GM12878 (cell line): ENCODE measurements around the gene OR5AR1. TPM values are rescaled to one million over a fixed set of nuclear protein-coding genes. Genes with fewer than 3 reads are reported as not detected.
"Not testable (repeated sequence)": the region's sequence is repeated elsewhere in the genome, so short reads cannot be mapped to it uniquely, and the experiment has no call there.

ENCODE experiments used
- ATAC-seq: fragments of 200-7000 bp; cut with Tn5 transposase; 3 replicates; pipeline ENCODE4 v1.9.1; 2020; ENCODE audit warnings: mild to moderate bottlenecking, moderate library complexity
- BruUV-seq: library from RNA; stranded (reverse); fragments of 400-500 nt; replicated peaks from 2 replicates; lab custom pipeline; 2021; lab: Mats Ljungman, UMichigan
- CTCF ChIA-PET: fragments of 300-600 bp; sonication (Branson Sonifier 250); formaldehyde crosslinking; extraction: SDS; loops from one replicate; lab custom pipeline; 2021; ENCODE audit warnings: inconsistent platforms; lab: Yijun Ruan, JAX
- POLR2A ChIA-PET: fragments of 350-600 bp; formaldehyde crosslinking; extraction: SDS; loops from one replicate; lab custom pipeline; 2021; ENCODE audit warnings: inconsistent platforms; lab: Charles Lee
- RAD21 ChIA-PET: fragments of 300-600 bp; sonication (Branson Sonifier 250); formaldehyde crosslinking; loops from one replicate; lab custom pipeline; 2023; ENCODE audit warnings: antibody characterized with exemption; ENCODE audit not compliant: unreplicated experiment; lab: Charles Lee
- SMC1A ChIA-PET: fragments of 300-600 bp; sonication (Branson Sonifier 250); formaldehyde crosslinking; loops from one replicate; lab custom pipeline; 2023; ENCODE audit not compliant: unreplicated experiment, uncharacterized antibody; lab: Charles Lee
- DNase-seq: peaks from one replicate; pipeline ENCODE4 v3.0.0-alpha.2; 2011; ENCODE audit warnings: low read depth, low spot score
- FAIRE-seq: peaks from 3 replicates; lab custom pipeline; 2011; peaks lifted over from hg19 to GRCh38; lab: Jason Lieb, UNC
- H2AFZ ChIP-seq: 2 replicates; pipeline ENCODE4 v1.6.0; 2011; ENCODE audit warnings: low read depth, low read length, control low read depth; ENCODE audit not compliant: control insufficient read depth
- H3K27ac ChIP-seq: 2 replicates; pipeline ENCODE4 v1.5.1; 2011; ENCODE audit warnings: control low read depth; ENCODE audit not compliant: control insufficient read depth, insufficient read depth
- H3K27me3 ChIP-seq, 2 experiments: replicated peaks in 1 of 2; 2 replicates each; pipeline versions ENCODE4 v1.6.0 to v1.6.1; 2011; ENCODE audit warnings: low read length in 1 of 2; ENCODE audit not compliant: control insufficient read depth in 2 of 2, insufficient read depth in 2 of 2
- H3K36me3 ChIP-seq, 2 experiments: 2 replicates each; pipeline ENCODE4 v1.5.1; 2011; ENCODE audit warnings: low read length in 1 of 2; ENCODE audit not compliant: control insufficient read depth in 2 of 2, insufficient read depth in 2 of 2
- H3K4me1 ChIP-seq: 2 replicates; pipeline ENCODE4 v1.6.1; 2011; ENCODE audit warnings: mild to moderate bottlenecking, low read length, moderate library complexity, mixed read lengths; ENCODE audit not compliant: control insufficient read depth, insufficient read depth
- H3K4me2 ChIP-seq: 2 replicates; pipeline ENCODE4 v1.6.0; 2011; ENCODE audit warnings: control low read depth; ENCODE audit not compliant: control insufficient read depth, insufficient read depth
- H3K4me3 ChIP-seq: fragments of 200-600 bp; sonication (generic); 2 replicates; pipeline ENCODE4 v1.5.1; 2016
- H3K79me2 ChIP-seq: 2 replicates; pipeline ENCODE4 v1.6.0; 2011; ENCODE audit warnings: low read length; ENCODE audit not compliant: control insufficient read depth, insufficient read depth
- H3K9ac ChIP-seq: 2 replicates; pipeline ENCODE4 v1.8.0; 2011; ENCODE audit warnings: low read length, control low read depth, mixed read lengths; ENCODE audit not compliant: control insufficient read depth, insufficient read depth
- H3K9me3 ChIP-seq: replicated peaks from 3 replicates; pipeline ENCODE4 v1.5.1; 2011; ENCODE audit warnings: mild to moderate bottlenecking, low read length; ENCODE audit not compliant: control insufficient read depth, insufficient read depth
- H4K20me1 ChIP-seq: 2 replicates; pipeline ENCODE4 v1.6.0; 2011; ENCODE audit not compliant: control insufficient read depth, insufficient read depth
- IRF5 ChIP-seq: fragments of 450-650 bp; IDR thresholded peaks from 2 replicates; pipeline ENCODE4 v1.6.1; 2017; ENCODE audit warnings: borderline replicate concordance
- MTA3 ChIP-seq: IDR thresholded peaks from 2 replicates; pipeline ENCODE4 v1.6.1; 2012; ENCODE audit warnings: low read length, inconsistent platforms, borderline replicate concordance
- WGBS: methylation state at CpG from one replicate; pipeline ENCODE4 v1.1.6; 2016; ENCODE audit warnings: low lambda C conversion rate; ENCODE audit not compliant: insufficient replicate concordance, insufficient coverage; ENCODE audit errors: missing lambda C conversion rate; 5-methylcytosine and 5-hydroxymethylcytosine counted together
- in situ Hi-C: fragments of 300-500 bp; cut with MboI; formaldehyde crosslinking; loops from 9 replicates; pipeline ENCODE4 v1.14.3; 2018; ENCODE audit warnings: mixed read lengths
- intact Hi-C: fragments of 100-400 bp; cut with micrococcal nuclease; formaldehyde crosslinking; loops from one replicate; pipeline ENCODE4 v1.14.2; 2022; ENCODE audit not compliant: unreplicated experiment
- polyA plus RNA-seq, 11 experiments: library from polyadenylated mRNA; depleted of rRNA in 4 of 11; unstranded in 6 of 11; stranded (reverse) in 5 of 11; fragments of >200 nt; fragmentation: Nextera tagmentation in 4 of 11; fragmentation: Illumina TruSeq in 1 of 11; extraction: Ambion mirVana in 4 of 11; extraction: Trizol in 1 of 11; gene quantifications; 1 replicate in 1 of 11; 2 replicates in 10 of 11; pipeline versions ENCODE4 v1.2.1 to v1.2.3, GENCODE V29; 2011 to 2016; ENCODE audit warnings: inconsistent platforms in 2 of 11, missing spikeins in 2 of 11, low read depth in 1 of 11
- total RNA-seq, 4 experiments: library from RNA; depleted of rRNA in 3 of 4; stranded (reverse); fragments of >200 nt in 3 of 4; fragmentation: Illumina TruSeq in 1 of 4; extraction: Trizol in 1 of 4; gene quantifications; 2 replicates each; pipeline versions ENCODE4 v1.2.1 to v1.2.3, GENCODE V29; 2013 to 2021
- TF ChIP-seq, protein P1 (sequence below): fragments of 450-650 bp; IDR thresholded peaks from 2 replicates; pipeline ENCODE4 v1.6.1; 2016; ENCODE audit warnings: mild to moderate bottlenecking

Gene OR5AR1
- total and polyA plus RNA-seq, 10 of the 15 experiments (the other 5 are each of a cell fraction or from before 2014, with no cell fraction given): not detected

DNA sequence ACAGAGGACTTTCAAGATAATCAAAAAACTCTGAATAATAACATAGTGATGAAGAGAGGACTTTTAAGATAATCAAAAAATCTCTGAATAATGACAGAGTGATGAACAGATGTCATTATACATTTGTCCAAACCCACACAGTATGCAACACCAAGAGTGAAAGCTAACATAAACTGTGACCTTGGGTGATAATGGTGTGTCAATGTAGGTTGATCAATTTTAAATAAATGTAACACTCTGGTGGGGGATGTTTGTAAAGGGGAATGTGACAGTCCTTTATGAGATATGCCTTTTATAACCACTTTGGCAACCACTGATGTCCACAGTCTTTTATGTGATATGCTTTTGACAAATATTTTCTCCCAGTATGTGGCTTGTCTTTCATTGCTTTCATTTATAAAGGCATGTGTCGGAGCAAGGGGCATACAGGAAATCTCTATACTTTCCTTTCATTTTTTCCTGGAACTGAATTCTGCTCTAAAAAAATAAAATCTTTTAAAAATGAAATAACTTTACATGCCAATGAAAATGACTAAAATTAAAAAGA is 25.1 kb downstream of the OR5AR1 start (continued):
- TF ChIP-seq, protein P1, sequence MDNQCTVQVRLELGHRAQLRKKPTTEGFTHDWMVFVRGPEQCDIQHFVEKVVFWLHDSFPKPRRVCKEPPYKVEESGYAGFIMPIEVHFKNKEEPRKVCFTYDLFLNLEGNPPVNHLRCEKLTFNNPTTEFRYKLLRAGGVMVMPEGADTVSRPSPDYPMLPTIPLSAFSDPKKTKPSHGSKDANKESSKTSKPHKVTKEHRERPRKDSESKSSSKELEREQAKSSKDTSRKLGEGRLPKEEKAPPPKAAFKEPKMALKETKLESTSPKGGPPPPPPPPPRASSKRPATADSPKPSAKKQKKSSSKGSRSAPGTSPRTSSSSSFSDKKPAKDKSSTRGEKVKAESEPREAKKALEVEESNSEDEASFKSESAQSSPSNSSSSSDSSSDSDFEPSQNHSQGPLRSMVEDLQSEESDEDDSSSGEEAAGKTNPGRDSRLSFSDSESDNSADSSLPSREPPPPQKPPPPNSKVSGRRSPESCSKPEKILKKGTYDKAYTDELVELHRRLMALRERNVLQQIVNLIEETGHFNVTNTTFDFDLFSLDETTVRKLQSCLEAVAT: no peak
- no peak for TF ChIP-seq IRF5
- TF ChIP-seq MTA3: no peak
- TF ChIP-seq, all 136 proteins: peak for 0

DNA sequence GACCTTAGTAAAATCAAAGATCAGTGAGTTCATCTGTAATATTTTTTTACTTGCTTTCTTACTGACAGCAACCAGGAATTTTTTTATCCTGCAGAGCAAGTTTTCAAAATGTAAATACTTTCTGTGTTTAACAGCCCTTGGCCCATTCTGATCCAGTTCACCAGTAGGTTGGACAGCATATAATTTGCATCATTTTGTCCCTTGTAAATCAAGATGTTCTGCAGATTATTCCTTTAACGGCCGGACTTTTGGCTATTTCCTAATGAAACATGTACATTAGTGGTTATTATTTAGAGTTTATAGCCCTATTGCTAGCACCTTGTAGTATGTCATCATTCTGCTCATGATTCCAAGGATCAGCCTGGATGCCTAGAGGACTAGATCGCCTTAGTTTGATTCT is 27.7 kb downstream of the OR5AR1 start:
- SMC1A ChIA-PET, H3K9me3 ChIP-seq, POLR2A ChIA-PET, intact Hi-C loops, H3K27ac ChIP-seq, DNase-seq, CTCF ChIA-PET, in situ Hi-C loops, H2AFZ ChIP-seq, H3K4me3 ChIP-seq, ATAC-seq, BruUV-seq, H3K4me2 ChIP-seq, H3K79me2 ChIP-seq, RAD21 ChIA-PET, H3K9ac ChIP-seq, H4K20me1 ChIP-seq, H3K27me3 ChIP-seq, H3K4me1 ChIP-seq, H3K36me3 ChIP-seq: not testable (repeated sequence)
- peak; percentile 62 for FAIRE-seq
- 41% methylated on average over 3 of the region's 3 CpGs for WGBS
